ENCODE results near the gene AFAP1L2.

DNA sequence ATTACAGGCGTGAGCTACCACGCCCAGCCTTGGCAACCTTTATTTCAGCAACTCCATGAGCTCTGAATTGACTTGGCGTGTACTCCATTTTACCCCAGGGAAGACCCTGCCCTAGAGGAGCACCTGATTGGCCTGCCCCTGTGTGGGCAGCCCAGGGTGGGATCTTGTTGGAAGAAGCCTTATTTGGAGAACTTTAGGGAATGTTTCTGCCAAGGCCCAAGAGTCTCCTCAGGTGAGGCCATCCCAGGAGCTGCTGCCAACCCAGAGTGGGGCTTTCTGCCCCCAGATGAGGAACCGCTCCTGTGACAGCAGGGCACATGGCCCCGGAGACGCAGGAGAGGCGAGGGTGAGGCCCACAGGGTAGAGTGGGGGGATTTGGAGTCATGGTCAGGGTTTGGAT is 123.3 kb downstream of the AFAP1L2 start:
- TF ChIP-seq RAD21 (IDR thresholded peaks at IDR 0.05; ENCODE audit: low read depth) (no peak), CREB1 (IDR thresholded peaks at IDR 0.05; ENCODE audit: low read depth) (no peak), TAF1 (IDR thresholded peaks at IDR 0.05; ENCODE audit: low read depth) (no peak), ZBTB7A (IDR thresholded peaks at IDR 0.05; ENCODE audit: low read depth) (no peak), TEAD4 (IDR thresholded peaks at IDR 0.05) (no peak), EGR1 (IDR thresholded peaks at IDR 0.05) (no peak)
- TF ChIP-seq, protein P1, sequence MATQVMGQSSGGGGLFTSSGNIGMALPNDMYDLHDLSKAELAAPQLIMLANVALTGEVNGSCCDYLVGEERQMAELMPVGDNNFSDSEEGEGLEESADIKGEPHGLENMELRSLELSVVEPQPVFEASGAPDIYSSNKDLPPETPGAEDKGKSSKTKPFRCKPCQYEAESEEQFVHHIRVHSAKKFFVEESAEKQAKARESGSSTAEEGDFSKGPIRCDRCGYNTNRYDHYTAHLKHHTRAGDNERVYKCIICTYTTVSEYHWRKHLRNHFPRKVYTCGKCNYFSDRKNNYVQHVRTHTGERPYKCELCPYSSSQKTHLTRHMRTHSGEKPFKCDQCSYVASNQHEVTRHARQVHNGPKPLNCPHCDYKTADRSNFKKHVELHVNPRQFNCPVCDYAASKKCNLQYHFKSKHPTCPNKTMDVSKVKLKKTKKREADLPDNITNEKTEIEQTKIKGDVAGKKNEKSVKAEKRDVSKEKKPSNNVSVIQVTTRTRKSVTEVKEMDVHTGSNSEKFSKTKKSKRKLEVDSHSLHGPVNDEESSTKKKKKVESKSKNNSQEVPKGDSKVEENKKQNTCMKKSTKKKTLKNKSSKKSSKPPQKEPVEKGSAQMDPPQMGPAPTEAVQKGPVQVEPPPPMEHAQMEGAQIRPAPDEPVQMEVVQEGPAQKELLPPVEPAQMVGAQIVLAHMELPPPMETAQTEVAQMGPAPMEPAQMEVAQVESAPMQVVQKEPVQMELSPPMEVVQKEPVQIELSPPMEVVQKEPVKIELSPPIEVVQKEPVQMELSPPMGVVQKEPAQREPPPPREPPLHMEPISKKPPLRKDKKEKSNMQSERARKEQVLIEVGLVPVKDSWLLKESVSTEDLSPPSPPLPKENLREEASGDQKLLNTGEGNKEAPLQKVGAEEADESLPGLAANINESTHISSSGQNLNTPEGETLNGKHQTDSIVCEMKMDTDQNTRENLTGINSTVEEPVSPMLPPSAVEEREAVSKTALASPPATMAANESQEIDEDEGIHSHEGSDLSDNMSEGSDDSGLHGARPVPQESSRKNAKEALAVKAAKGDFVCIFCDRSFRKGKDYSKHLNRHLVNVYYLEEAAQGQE (IDR thresholded peaks at IDR 0.05; ENCODE audit: low read depth), result no peak
- TF ChIP-seq, protein P2, sequence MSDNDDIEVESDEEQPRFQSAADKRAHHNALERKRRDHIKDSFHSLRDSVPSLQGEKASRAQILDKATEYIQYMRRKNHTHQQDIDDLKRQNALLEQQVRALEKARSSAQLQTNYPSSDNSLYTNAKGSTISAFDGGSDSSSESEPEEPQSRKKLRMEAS (IDR thresholded peaks at IDR 0.05), result no peak
